PC-3 (cell line): ENCODE data around the gene SCUBE3. TPM values are rescaled to one million over a fixed set of nuclear protein-coding genes. Genes with fewer than 3 reads are reported as not detected.

ENCODE experiments used
- ATAC-seq: fragments of 200-7000 bp; cut with Tn5 transposase; 2 replicates; pipeline ENCODE4 v1.9.1; 2020; ENCODE audit warnings: mild to moderate bottlenecking, moderate library complexity
- BruUV-seq: library from RNA; stranded (reverse); fragments of 400-500 nt; replicated peaks from 2 replicates; lab custom pipeline; 2021; lab: Mats Ljungman, UMichigan
- CTCF ChIA-PET: fragments of 300-600 bp; sonication (Branson Sonifier 250); formaldehyde crosslinking; loops from one replicate; lab custom pipeline; 2022; ENCODE audit warnings: antibody characterized with exemption; lab: Charles Lee
- POLR2A ChIA-PET: fragments of 300-600 bp; sonication (Branson Sonifier 250); formaldehyde crosslinking; loops from one replicate; lab custom pipeline; 2022; ENCODE audit warnings: antibody characterized with exemption; ENCODE audit not compliant: unreplicated experiment; lab: Charles Lee
- DNase-seq: peaks from one replicate; pipeline ENCODE4 v3.0.0-alpha.2; 2015
- H2AFZ ChIP-seq: fragments of 300-600 bp; sonication (generic); 2 replicates; pipeline ENCODE4 v1.6.0; 2016; ENCODE audit warnings: antibody characterized with exemption, low read length
- H3F3A ChIP-seq: fragments of 300-600 bp; sonication (generic); one replicate; pipeline ENCODE4 v1.6.0; 2017; ENCODE audit warnings: antibody characterized with exemption, low read length, control low read depth, mild to moderate bottlenecking; ENCODE audit not compliant: unreplicated experiment
- H3K27ac ChIP-seq: fragments of 300-600 bp; sonication (generic); 2 replicates; pipeline ENCODE4 v1.5.1; 2016; ENCODE audit warnings: mild to moderate bottlenecking, low read length
- H3K27me3 ChIP-seq: fragments of 300-600 bp; sonication (generic); 2 replicates; pipeline ENCODE4 v1.6.1; 2016; ENCODE audit warnings: low read length, mixed read lengths
- H3K36me3 ChIP-seq: fragments of 300-600 bp; sonication (generic); 2 replicates; pipeline ENCODE4 v1.6.1; 2016; ENCODE audit warnings: low read depth, mixed run types, low read length, mixed read lengths
- H3K4me1 ChIP-seq: fragments of 300-600 bp; sonication (generic); 2 replicates; pipeline ENCODE4 v1.5.1; 2016; ENCODE audit warnings: low read length; ENCODE audit not compliant: insufficient read depth
- H3K4me2 ChIP-seq: fragments of 300-600 bp; sonication (generic); 2 replicates; pipeline ENCODE4 v1.6.0; 2016; ENCODE audit warnings: low read length
- H3K4me3 ChIP-seq: fragments of 300-600 bp; sonication (generic); 2 replicates; pipeline ENCODE4 v1.5.1; 2016; ENCODE audit warnings: mild to moderate bottlenecking, low read length, mixed read lengths
- H3K79me2 ChIP-seq: fragments of 300-600 bp; sonication (generic); 2 replicates; pipeline ENCODE4 v1.6.1; 2017; ENCODE audit warnings: low read length, mixed read lengths
- H3K9ac ChIP-seq: fragments of 300-600 bp; sonication (generic); 2 replicates; pipeline ENCODE4 v1.6.0; 2016; ENCODE audit warnings: mild to moderate bottlenecking, low read length
- H3K9me2 ChIP-seq: fragments of 300-600 bp; sonication (generic); replicated peaks from 2 replicates; pipeline ENCODE4 v1.6.1; 2016; ENCODE audit warnings: mixed run types, low read length, mixed read lengths
- H3K9me3 ChIP-seq: fragments of 300-600 bp; sonication (generic); 2 replicates; pipeline ENCODE4 v1.6.1; 2016; ENCODE audit warnings: low read length, mixed read lengths
- H4K20me1 ChIP-seq: fragments of 300-600 bp; sonication (generic); 2 replicates; pipeline ENCODE4 v1.6.1; 2016; ENCODE audit warnings: low read length, mixed read lengths
- CTCF ChIP-seq: fragments of 300-600 bp; sonication (generic); conservative IDR thresholded peaks from 2 replicates; pipeline ENCODE4 v1.5.1; 2017; ENCODE audit warnings: antibody characterized with exemption, low read depth, mild to moderate bottlenecking, low read length
- EZH2 ChIP-seq: fragments of 300-600 bp; sonication (generic); IDR thresholded peaks from one replicate; pipeline ENCODE4 v1.6.1; 2017; ENCODE audit warnings: antibody characterized with exemption, mild to moderate bottlenecking, low read length; ENCODE audit not compliant: unreplicated experiment
- EZH2phosphoT487 ChIP-seq: fragments of 300-600 bp; sonication (generic); IDR thresholded peaks from 2 replicates; pipeline ENCODE4 v1.6.1; 2018; ENCODE audit warnings: mild to moderate bottlenecking, antibody characterized with exemption, low read length, borderline replicate concordance
- intact Hi-C: fragments of 100-400 bp; cut with micrococcal nuclease; formaldehyde crosslinking; loops from 2 replicates; pipeline ENCODE4 v1.9.0; 2023
- total RNA-seq: library from RNA; depleted of rRNA; stranded (reverse); fragments of >200 nt; gene quantifications from 2 replicates; pipeline ENCODE4 v1.2.3, GENCODE V29; 2014

Gene SCUBE3
- total RNA-seq, 1 experiment from 2014 or later, result 1.5 TPM

DNA sequence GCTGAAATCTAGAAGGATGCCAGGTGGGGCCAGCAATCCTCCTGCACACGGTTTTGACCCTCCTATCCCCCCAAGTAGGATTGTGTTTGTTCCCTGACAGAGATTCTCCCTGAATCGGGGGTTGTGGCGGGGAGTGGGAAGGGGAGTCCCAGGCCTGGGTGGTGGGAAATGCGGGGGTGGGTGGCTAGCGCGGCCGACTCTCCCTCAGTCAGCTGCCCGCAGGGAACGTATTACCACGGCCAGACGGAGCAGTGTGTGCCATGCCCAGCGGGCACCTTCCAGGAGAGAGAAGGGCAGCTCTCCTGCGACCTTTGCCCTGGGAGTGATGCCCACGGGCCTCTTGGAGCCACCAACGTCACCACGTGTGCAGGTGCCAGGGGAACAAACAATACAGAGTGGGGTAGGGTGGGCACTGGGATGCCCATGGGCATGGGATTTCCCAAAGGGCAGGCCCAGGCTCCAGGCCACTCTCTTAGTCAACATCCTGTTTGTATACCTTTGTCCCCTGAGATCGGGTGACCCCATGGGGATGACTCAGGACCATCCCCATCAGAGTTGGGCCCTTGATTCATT lies 29.7 kb downstream of the SCUBE3 start:
- H3K4me3 ChIP-seq, result no peak overlapping the region
- no peaks in the 10 kb centered on the region; the same call in 1 of the 2 replicates for H3K4me1 ChIP-seq
- no peaks in the 10 kb centered on the region for H4K20me1 ChIP-seq
- no peaks in the 10 kb centered on the region; the same call in 1 of the 2 replicates for H3K36me3 ChIP-seq
- ATAC-seq, result no peak
- H2AFZ ChIP-seq, result no peak overlapping the region
- H3K27ac ChIP-seq, result no peak overlapping the region
- no peak overlapping the region for H3K9ac ChIP-seq
- TF ChIP-seq EZH2phosphoT487 (no peak), CTCF (no peak), EZH2 (no peak)
- no TSS peak for BruUV-seq
- no peaks in the 10 kb centered on the region for H3F3A ChIP-seq
- H3K9me2 ChIP-seq, result no peaks in the 10 kb centered on the region
- intact Hi-C loops, result no loop called here
- no peaks in the 10 kb centered on the region for H3K9me3 ChIP-seq
- H3K27me3 ChIP-seq, result no peaks in the 10 kb centered on the region
- DNase-seq, result no peak
- no peaks in the 10 kb centered on the region for H3K79me2 ChIP-seq
- ChIA-PET CTCF (no interaction called here), POLR2A (no interaction called here)
- no peak overlapping the region for H3K4me2 ChIP-seq

DNA sequence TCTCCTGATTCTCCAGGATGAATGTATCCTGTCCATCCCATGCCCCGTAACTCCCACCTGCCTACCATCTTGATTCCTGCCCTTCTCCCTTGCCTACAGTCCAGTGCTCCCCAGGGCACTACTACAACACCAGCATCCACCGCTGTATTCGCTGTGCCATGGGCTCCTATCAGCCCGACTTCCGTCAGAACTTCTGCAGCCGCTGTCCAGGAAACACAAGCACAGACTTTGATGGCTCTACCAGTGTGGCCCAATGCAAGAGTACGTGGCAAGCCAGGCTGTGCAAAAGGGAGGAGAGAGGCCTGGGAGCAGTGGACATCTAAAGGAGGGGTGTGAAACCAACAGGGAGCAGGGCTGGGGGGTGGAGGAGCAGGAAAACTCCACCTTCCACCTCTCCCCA lies 30.8 kb downstream of the SCUBE3 start:
- no peak for ATAC-seq
- H3K9me2 ChIP-seq, result no peaks in the 10 kb centered on the region
- H3F3A ChIP-seq, result no peaks in the 10 kb centered on the region
- H3K36me3 ChIP-seq, result no peaks in the 10 kb centered on the region; the same call in 1 of the 2 replicates
- no peak overlapping the region for H3K27ac ChIP-seq
- H3K9ac ChIP-seq, result no peak overlapping the region
- no peaks in the 10 kb centered on the region; the same call in 1 of the 2 replicates for H3K4me1 ChIP-seq
- H3K27me3 ChIP-seq, result no peaks in the 10 kb centered on the region
- H3K4me2 ChIP-seq, result no peak overlapping the region
- H3K4me3 ChIP-seq, result no peak overlapping the region
- TF ChIP-seq EZH2 (no peak), CTCF (no peak), EZH2phosphoT487 (no peak)
- no TSS peak for BruUV-seq
- no peak for DNase-seq
- ChIA-PET POLR2A (no interaction called here), CTCF (no interaction called here)
- H2AFZ ChIP-seq, result no peak overlapping the region
- H4K20me1 ChIP-seq, result no peaks in the 10 kb centered on the region
- no peaks in the 10 kb centered on the region for H3K79me2 ChIP-seq
- H3K9me3 ChIP-seq, result no peaks in the 10 kb centered on the region
- intact Hi-C loops, result no loop called here

DNA sequence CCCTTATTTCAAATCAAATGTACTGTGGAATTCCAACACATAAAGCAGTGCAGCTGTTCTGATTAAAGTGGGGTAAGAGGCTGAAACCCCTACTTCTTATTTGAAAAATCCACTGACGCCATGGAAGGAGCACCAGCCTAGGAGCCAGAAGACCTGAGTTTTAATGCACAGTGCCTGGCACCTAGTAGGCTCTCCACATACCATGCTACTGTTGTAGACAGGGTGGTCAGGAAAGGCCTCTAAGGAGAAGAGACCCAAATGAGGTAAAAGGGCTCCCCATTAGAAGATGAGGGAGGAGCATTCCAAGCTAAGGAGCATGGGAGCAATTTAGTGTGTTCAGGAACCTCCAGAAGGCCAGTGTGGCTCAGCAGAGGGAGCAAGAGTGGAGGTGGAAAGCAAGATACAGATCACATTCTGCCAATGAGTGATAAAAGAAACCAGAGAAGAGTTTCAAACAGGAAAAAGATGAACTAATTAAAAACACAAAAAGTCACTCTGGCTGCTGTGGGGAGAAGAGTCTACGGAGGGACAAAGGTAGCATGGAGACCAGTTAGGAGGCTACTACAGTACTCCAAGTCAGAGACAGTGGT lies 34.0 kb downstream of the SCUBE3 start:
- H3K4me2 ChIP-seq, result no peak overlapping the region
- H3K9me2 ChIP-seq, result no peaks in the 10 kb centered on the region
- ATAC-seq (no peak), DNase-seq (no peak)
- no peaks in the 10 kb centered on the region for H4K20me1 ChIP-seq
- BruUV-seq, result no TSS peak
- H3K4me1 ChIP-seq, result no peaks in the 10 kb centered on the region; the same call in 1 of the 2 replicates
- intact Hi-C loops, result no loop called here
- H3K9ac ChIP-seq, result no peak overlapping the region
- H3F3A ChIP-seq, result no peaks in the 10 kb centered on the region
- POLR2A ChIA-PET, result no interaction called here
- H3K36me3 ChIP-seq, result no peaks in the 10 kb centered on the region
- H2AFZ ChIP-seq, result no peak overlapping the region
- no peaks in the 10 kb centered on the region for H3K27me3 ChIP-seq
- CTCF ChIA-PET, result no interaction called here
- H3K79me2 ChIP-seq, result no peaks in the 10 kb centered on the region
- no peak overlapping the region for H3K4me3 ChIP-seq
- no peaks in the 10 kb centered on the region for H3K9me3 ChIP-seq
- H3K27ac ChIP-seq, result no peak overlapping the region
- TF ChIP-seq EZH2phosphoT487 (no peak), CTCF (no peak), EZH2 (no peak)
